ENCODE data around the gene FBXO41. TPM values are rescaled to one million over a fixed set of nuclear protein-coding genes. Genes with fewer than 3 reads are reported as not detected.
A peak's percentile ranks its signal among the peaks of the same experiment; 100 is the strongest.

The FBXO41 gene
- total RNA-seq, 4 donors from 2014 or later = 1.1 to 8.2 (median 5.7) TPM

- 0% methylated on average over 33 of the region's 69 CpGs for WGBS
- peak in 2 of 3 donors; percentile 38 to 65 for TF ChIP-seq POLR2AphosphoS5 (IDR thresholded peaks at IDR 0.05)
- TF ChIP-seq POLR2A (IDR thresholded peaks at IDR 0.05) = peak; percentile 23 to 77
- TF ChIP-seq CTCF (IDR thresholded peaks at IDR 0.05) = no peak
- no peak for TF ChIP-seq EP300 (IDR thresholded peaks at IDR 0.05)
- Histone ChIP-seq H3K4me3 (peak within 1 kb of the TSS; percentile 94), H3K27me3 (no peaks in the 10 kb centered on the region), H3K9me3 (no peaks in the 10 kb centered on the region), H3K27ac (peak within 1 kb of the TSS; percentile 95), H3K4me1 (peaks cover 32% of the 10 kb centered on the region), H3K36me3 (peaks cover 15% of the 10 kb centered on the region)
- DNase-seq (ENCODE audit: low spot score in 2 of 2) = peak; percentile 93 to 94
Observed at GRCh38 chr2:73233932-73234832, 50.1 kb downstream of the FBXO41 start, which contains the start of gene CCT7. Gene CCT7, plus strand, starts transcription at chr2:73234308. Its CDS starts 71 bp downstream, at chr2:73234379.

- TF ChIP-seq EP300 (IDR thresholded peaks at IDR 0.05) = no peak
- peak in 2 of 3 donors; percentile 19 to 42 for TF ChIP-seq POLR2AphosphoS5 (IDR thresholded peaks at IDR 0.05)
- peak in 1 of 2 donors; percentile 32 for TF ChIP-seq POLR2A (IDR thresholded peaks at IDR 0.05)
- peak within 1 kb of the TSS; percentile 95 for H3K27ac ChIP-seq
- peak; percentile 99 to 100 for DNase-seq (ENCODE audit: low spot score in 2 of 2)
- H3K9me3 ChIP-seq = no peaks in the 10 kb centered on the region
- H3K4me3 ChIP-seq = peak within 1 kb of the TSS; percentile 94
- no peaks in the 10 kb centered on the region for H3K27me3 ChIP-seq
- H3K4me1 ChIP-seq = peaks cover 32% of the 10 kb centered on the region
- 0% methylated on average over 38 of the region's 67 CpGs for WGBS
- H3K36me3 ChIP-seq = peaks cover 18% of the 10 kb centered on the region
Observed at GRCh38 chr2:73233154-73233931, 50.9 kb downstream of the FBXO41 start, which contains the start of gene PRADC1. Gene PRADC1, minus strand, starts transcription at chr2:73233239. Its CDS starts 79 bp downstream, at chr2:73233160.

- Histone ChIP-seq H3K27me3 (no peaks in the 10 kb centered on the region), H3K9me3 (no peaks in the 10 kb centered on the region), H3K27ac (peak overlapping the region; percentile 95), H3K4me1 (peaks cover 32% of the 10 kb centered on the region), H3K4me3 (peak overlapping the region; percentile 94), H3K36me3 (peaks cover 25% of the 10 kb centered on the region)
- TF ChIP-seq POLR2AphosphoS5 (IDR thresholded peaks at IDR 0.05) = no peak
- TF ChIP-seq CTCF (IDR thresholded peaks at IDR 0.05) = no peak
- TF ChIP-seq EP300 (IDR thresholded peaks at IDR 0.05) = no peak
- no peak for TF ChIP-seq POLR2A (IDR thresholded peaks at IDR 0.05)
- peak in 1 of 2 donors; percentile 77 for DNase-seq (ENCODE audit: low spot score in 2 of 2)
- WGBS = 3% methylated on average over 13 of the region's 37 CpGs
Observed at GRCh38 chr2:73232403-73233153, 51.7 kb downstream of the FBXO41 start.

- H3K27ac ChIP-seq = no peak overlapping the region
- H3K9me3 ChIP-seq = no peaks in the 10 kb centered on the region
- DNase-seq (ENCODE audit: low spot score in 2 of 2) = no peak
- H3K4me1 ChIP-seq = peaks cover 7% of the 10 kb centered on the region
- H3K4me3 ChIP-seq = no peak overlapping the region
- TF ChIP-seq POLR2AphosphoS5 (IDR thresholded peaks at IDR 0.05) (no peak), CTCF (IDR thresholded peaks at IDR 0.05) (no peak), EP300 (IDR thresholded peaks at IDR 0.05) (no peak), POLR2A (IDR thresholded peaks at IDR 0.05) (no peak)
- no peaks in the 10 kb centered on the region for H3K27me3 ChIP-seq
- WGBS = 72% methylated on average over 14 of the region's 14 CpGs
- peaks cover 65% of the 10 kb centered on the region for H3K36me3 ChIP-seq
Observed at GRCh38 chr2:73228631-73229030, 55.6 kb downstream of the FBXO41 start.

GRCh38 chr2:73227086-73227485 lies 57.2 kb downstream of the FBXO41 start:
- H3K9me3 ChIP-seq = no peaks in the 10 kb centered on the region
- no peak overlapping the region for H3K4me3 ChIP-seq
- H3K27ac ChIP-seq = no peak overlapping the region
- peaks cover 80% of the 10 kb centered on the region for H3K36me3 ChIP-seq
- 79% methylated on average over 3 of the region's 3 CpGs for WGBS
- H3K27me3 ChIP-seq = no peaks in the 10 kb centered on the region
- TF ChIP-seq POLR2A (IDR thresholded peaks at IDR 0.05) (no peak), EP300 (IDR thresholded peaks at IDR 0.05) (no peak), CTCF (IDR thresholded peaks at IDR 0.05) (no peak), POLR2AphosphoS5 (IDR thresholded peaks at IDR 0.05) (no peak)
- DNase-seq (ENCODE audit: low spot score in 2 of 2) = no peak
- H3K4me1 ChIP-seq = no peaks in the 10 kb centered on the region

Measured in suprapubic skin (tissue), 4 donors.